ENCODE measurements around the gene CENPT. TPM values are rescaled to one million over a fixed set of nuclear protein-coding genes. Genes with fewer than 3 reads are reported as not detected.

The CENPT gene
- total and polyA plus RNA-seq, 2 of the 13 experiments (the other 11 are each of a cell fraction or from before 2014, with no cell fraction given), result 40.9 to 43.3 TPM

DNA sequence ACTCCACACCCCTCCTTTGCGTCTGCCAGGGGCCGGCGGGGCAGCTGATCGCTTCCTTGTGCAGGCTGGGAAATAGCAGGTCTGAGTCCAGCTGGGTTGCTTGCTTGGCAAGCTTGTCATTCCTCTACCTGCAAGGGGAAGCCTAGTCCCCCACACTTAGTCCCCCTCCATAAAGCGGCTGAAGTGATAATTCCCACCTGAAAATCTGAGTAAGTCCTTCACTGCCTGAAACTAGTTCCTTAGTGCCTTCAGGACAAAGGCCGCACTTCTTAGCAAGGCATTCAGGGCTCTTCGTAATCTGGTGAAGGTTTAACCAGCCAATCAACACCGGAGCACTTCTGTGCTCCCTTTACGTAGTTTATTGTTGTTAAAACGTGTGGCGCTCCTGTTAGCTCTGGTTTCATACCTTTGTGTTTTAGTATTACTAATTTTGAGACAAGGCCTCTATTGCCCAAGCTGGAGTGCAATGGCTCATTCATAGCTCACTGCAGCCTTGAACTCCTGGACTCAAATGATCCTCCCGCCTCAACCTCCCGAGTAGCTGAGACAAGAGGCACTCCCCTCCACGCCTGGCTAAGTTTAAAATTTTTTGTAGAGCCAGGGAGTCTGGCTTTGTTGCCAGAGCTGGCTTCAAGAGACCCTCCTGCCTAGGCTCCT is 46.4 kb upstream of the CENPT start (continued):
- TF ChIP-seq HNF4A (CRISPR knock-in tag; IDR thresholded peaks at IDR 0.05) (peak; percentile 60), MTA1 (CRISPR knock-in tag; IDR thresholded peaks at IDR 0.05; ENCODE audit: borderline replicate concordance) (no peak), ZNF816 (CRISPR knock-in tag; IDR thresholded peaks at IDR 0.05; ENCODE audit: borderline replicate concordance) (no peak), ETV6 (CRISPR knock-in tag; conservative IDR thresholded peaks at IDR 0.05) (no peak), ZNF124 (CRISPR knock-in tag; IDR thresholded peaks at IDR 0.05) (no peak; the same call in 1 of the 2 replicates), SP5 (CRISPR knock-in tag; IDR thresholded peaks at IDR 0.05; ENCODE audit: borderline replicate concordance, low read depth) (no peak), POLR2A (IDR thresholded peaks at IDR 0.05; ENCODE audit: insufficient read depth in 1 of 2, low read depth in 2 of 2, low read length in 2 of 2) (peak in 1 of 2 experiments; percentile 81; a peak in 2 of 4 replicates), RBFOX2 (IDR thresholded peaks at IDR 0.05; ENCODE audit: low read depth, low read length) (no peak; the same call in 1 of the 2 replicates), ZNF136 (CRISPR knock-in tag; IDR thresholded peaks at IDR 0.05; ENCODE audit: low read depth) (no peak), ZNF605 (CRISPR knock-in tag; IDR thresholded peaks at IDR 0.05) (peak; percentile 8; the same call in 1 of the 2 replicates), DPF2 (CRISPR knock-in tag; IDR thresholded peaks at IDR 0.05; ENCODE audit: borderline replicate concordance, low read depth) (no peak)
- TF ChIP-seq, protein P1, sequence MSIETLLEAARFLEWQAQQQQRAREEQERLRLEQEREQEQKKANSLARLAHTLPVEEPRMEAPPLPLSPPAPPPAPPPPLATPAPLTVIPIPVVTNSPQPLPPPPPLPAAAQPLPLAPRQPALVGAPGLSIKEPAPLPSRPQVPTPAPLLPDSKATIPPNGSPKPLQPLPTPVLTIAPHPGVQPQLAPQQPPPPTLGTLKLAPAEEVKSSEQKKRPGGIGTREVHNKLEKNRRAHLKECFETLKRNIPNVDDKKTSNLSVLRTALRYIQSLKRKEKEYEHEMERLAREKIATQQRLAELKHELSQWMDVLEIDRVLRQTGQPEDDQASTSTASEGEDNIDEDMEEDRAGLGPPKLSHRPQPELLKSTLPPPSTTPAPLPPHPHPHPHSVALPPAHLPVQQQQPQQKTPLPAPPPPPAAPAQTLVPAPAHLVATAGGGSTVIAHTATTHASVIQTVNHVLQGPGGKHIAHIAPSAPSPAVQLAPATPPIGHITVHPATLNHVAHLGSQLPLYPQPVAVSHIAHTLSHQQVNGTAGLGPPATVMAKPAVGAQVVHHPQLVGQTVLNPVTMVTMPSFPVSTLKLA (IDR thresholded peaks at IDR 0.05), result no peak
- TF ChIP-seq, protein P2, sequence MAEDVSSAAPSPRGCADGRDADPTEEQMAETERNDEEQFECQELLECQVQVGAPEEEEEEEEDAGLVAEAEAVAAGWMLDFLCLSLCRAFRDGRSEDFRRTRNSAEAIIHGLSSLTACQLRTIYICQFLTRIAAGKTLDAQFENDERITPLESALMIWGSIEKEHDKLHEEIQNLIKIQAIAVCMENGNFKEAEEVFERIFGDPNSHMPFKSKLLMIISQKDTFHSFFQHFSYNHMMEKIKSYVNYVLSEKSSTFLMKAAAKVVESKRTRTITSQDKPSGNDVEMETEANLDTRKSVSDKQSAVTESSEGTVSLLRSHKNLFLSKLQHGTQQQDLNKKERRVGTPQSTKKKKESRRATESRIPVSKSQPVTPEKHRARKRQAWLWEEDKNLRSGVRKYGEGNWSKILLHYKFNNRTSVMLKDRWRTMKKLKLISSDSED (CRISPR knock-in tag; IDR thresholded peaks at IDR 0.05), result 0 out of 2 replicates have a peak, but pooled peaks have one; percentile 26
- TF ChIP-seq, protein P3, sequence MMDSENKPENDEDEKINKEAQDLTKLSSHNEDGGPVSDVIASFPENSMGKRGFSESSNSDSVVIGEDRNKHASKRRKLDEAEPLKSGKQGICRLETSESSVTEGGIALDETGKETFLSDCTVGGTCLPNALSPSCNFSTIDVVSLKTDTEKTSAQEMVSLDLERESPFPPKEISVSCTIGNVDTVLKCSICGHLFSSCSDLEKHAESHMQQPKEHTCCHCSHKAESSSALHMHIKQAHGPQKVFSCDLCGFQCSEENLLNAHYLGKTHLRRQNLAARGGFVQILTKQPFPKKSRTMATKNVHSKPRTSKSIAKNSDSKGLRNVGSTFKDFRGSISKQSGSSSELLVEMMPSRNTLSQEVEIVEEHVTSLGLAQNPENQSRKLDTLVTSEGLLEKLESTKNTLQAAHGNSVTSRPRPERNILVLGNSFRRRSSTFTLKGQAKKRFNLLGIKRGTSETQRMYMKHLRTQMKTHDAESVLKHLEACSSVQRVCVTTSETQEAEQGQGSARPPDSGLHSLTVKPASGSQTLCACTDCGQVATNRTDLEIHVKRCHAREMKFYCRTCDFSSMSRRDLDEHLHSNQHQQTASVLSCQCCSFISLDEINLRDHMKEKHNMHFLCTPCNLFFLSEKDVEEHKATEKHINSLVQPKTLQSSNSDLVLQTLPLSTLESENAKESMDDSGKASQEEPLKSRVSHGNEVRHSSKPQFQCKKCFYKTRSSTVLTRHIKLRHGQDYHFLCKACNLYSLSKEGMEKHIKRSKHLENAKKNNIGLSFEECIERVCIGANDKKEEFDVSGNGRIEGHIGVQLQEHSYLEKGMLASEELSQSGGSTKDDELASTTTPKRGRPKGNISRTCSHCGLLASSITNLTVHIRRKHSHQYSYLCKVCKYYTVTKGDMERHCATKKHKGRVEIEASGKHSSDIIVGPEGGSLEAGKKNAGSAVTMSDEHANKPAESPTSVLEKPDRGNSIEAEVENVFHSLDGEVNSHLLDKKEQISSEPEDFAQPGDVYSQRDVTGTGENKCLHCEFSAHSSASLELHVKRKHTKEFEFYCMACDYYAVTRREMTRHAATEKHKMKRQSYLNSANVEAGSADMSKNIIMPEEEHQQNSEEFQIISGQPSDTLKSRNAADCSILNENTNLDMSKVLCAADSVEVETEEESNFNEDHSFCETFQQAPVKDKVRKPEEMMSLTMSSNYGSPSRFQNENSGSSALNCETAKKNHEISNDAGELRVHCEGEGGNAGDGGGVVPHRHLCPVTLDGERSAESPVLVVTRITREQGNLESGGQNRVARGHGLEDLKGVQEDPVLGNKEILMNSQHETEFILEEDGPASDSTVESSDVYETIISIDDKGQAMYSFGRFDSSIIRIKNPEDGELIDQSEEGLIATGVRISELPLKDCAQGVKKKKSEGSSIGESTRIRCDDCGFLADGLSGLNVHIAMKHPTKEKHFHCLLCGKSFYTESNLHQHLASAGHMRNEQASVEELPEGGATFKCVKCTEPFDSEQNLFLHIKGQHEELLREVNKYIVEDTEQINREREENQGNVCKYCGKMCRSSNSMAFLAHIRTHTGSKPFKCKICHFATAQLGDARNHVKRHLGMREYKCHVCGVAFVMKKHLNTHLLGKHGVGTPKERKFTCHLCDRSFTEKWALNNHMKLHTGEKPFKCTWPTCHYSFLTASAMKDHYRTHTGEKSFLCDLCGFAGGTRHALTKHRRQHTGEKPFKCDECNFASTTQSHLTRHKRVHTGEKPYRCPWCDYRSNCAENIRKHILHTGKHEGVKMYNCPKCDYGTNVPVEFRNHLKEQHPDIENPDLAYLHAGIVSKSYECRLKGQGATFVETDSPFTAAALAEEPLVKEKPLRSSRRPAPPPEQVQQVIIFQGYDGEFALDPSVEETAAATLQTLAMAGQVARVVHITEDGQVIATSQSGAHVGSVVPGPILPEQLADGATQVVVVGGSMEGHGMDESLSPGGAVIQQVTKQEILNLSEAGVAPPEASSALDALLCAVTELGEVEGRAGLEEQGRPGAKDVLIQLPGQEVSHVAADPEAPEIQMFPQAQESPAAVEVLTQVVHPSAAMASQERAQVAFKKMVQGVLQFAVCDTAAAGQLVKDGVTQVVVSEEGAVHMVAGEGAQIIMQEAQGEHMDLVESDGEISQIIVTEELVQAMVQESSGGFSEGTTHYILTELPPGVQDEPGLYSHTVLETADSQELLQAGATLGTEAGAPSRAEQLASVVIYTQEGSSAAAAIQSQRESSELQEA (CRISPR knock-in tag; IDR thresholded peaks at IDR 0.05; ENCODE audit: not compliant biosample characterization), result no peak
- TF ChIP-seq, protein P4, sequence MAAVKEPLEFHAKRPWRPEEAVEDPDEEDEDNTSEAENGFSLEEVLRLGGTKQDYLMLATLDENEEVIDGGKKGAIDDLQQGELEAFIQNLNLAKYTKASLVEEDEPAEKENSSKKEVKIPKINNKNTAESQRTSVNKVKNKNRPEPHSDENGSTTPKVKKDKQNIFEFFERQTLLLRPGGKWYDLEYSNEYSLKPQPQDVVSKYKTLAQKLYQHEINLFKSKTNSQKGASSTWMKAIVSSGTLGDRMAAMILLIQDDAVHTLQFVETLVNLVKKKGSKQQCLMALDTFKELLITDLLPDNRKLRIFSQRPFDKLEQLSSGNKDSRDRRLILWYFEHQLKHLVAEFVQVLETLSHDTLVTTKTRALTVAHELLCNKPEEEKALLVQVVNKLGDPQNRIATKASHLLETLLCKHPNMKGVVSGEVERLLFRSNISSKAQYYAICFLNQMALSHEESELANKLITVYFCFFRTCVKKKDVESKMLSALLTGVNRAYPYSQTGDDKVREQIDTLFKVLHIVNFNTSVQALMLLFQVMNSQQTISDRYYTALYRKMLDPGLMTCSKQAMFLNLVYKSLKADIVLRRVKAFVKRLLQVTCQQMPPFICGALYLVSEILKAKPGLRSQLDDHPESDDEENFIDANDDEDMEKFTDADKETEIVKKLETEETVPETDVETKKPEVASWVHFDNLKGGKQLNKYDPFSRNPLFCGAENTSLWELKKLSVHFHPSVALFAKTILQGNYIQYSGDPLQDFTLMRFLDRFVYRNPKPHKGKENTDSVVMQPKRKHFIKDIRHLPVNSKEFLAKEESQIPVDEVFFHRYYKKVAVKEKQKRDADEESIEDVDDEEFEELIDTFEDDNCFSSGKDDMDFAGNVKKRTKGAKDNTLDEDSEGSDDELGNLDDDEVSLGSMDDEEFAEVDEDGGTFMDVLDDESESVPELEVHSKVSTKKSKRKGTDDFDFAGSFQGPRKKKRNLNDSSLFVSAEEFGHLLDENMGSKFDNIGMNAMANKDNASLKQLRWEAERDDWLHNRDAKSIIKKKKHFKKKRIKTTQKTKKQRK (IDR thresholded peaks at IDR 0.05; ENCODE audit: low read length), result no peak
